Urinary bladder (tissue), 4 donors: ENCODE measurements around the gene ADAMTS17. TPM values are rescaled to one million over a fixed set of nuclear protein-coding genes. Genes with fewer than 3 reads are reported as not detected.

Experiments
- DNase-seq: peaks from one replicate; pipeline ENCODE4 v3.0.0-alpha.2; 2015; ENCODE audit errors: extremely low spot score
- H3K27ac ChIP-seq: one replicate; pipeline ENCODE4 v1.5.1; 2013; ENCODE audit warnings: low read depth, mild to moderate bottlenecking, moderate library complexity
- H3K36me3 ChIP-seq: one replicate; pipeline ENCODE4 v1.6.1; 2013; ENCODE audit warnings: mild to moderate bottlenecking, moderate library complexity; ENCODE audit not compliant: insufficient read depth
- H3K4me1 ChIP-seq: one replicate; pipeline ENCODE4 v1.6.1; 2013; ENCODE audit warnings: mild to moderate bottlenecking, moderate library complexity; ENCODE audit not compliant: insufficient read depth
- H3K4me3 ChIP-seq: one replicate; pipeline ENCODE4 v1.5.1; 2013; ENCODE audit warnings: low read depth, low read length
- WGBS: extraction: QIAGEN DNeasy Blood & Tissue Kit; methylation state at CpG from one replicate; pipeline ENCODE4 v1.1.7; 2013; 5-methylcytosine and 5-hydroxymethylcytosine counted together
- polyA plus RNA-seq: library from polyadenylated mRNA; stranded (reverse); fragments of 200-250 nt; gene quantifications from one replicate; pipeline ENCODE4 v1.2.3, GENCODE V29; 2013
- total RNA-seq: library from RNA; depleted of rRNA; stranded (reverse); fragments of >200 nt; gene quantifications from one replicate; pipeline ENCODE4 v1.2.3, GENCODE V29; 2014
- donor health status: healthy with polysubstance abuse.
- donor health status: healthy.

ADAMTS17 gene
- total and polyA plus RNA-seq, 2 donors, result 2.8 to 10.7 TPM

DNA sequence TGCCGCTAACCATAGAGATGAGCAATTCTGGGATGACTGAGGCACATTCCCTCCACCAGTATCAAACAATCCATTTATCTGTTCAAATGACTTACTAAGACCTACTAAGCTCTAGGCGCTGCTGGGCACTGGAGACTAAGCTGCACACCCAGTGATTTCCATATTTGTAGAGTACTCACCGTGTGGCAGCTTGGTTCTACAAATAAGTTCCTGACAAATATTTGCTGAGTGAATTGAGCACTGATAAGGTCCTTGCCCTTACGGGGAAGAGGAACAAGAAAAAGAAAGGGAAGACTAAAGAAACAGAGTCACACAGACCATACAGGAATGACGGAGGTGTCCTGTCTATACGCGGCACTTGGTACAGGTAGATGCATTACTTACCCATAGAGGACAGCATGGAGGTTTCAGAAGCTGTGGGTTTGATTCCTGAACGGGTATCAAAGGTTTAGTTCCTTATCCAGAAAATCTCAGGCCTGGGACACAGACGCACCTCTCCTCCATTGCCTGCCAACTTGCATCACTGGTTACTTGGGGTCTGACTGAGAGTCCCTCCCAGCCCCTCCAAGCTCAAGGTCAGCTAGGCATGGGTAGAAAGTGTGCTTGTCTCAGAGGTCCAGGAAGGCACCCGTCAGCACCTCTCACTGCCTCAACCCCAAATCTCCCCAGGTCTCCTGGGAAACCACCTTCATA, 310.0 kb downstream of the ADAMTS17 start:
- WGBS, result 86% methylated on average over 10 of the region's 10 CpGs
- no peak overlapping the region for H3K27ac ChIP-seq
- DNase-seq, result no peak

GRCh38 chr15:100030586-100031229, 311.1 kb downstream of the ADAMTS17 start:
- H3K27ac ChIP-seq, result no peak overlapping the region
- H3K4me1 ChIP-seq, result no peaks in the 10 kb centered on the region
- no peak for DNase-seq
- no peaks in the 10 kb centered on the region for H3K36me3 ChIP-seq
- H3K4me3 ChIP-seq, result no peak overlapping the region
- WGBS, result 45% methylated on average over 9 of the region's 9 CpGs

More for the DNA sequence above, 310.0 kb downstream of the ADAMTS17 start:
- Histone ChIP-seq H3K4me3 (no peak overlapping the region), H3K4me1 (no peaks in the 10 kb centered on the region), H3K36me3 (no peaks in the 10 kb centered on the region)

- H3K4me1 ChIP-seq, result no peaks in the 10 kb centered on the region
- WGBS, result 87% methylated on average over 9 of the region's 9 CpGs
- DNase-seq, result no peak
- no peak overlapping the region for H3K27ac ChIP-seq
- no peak overlapping the region for H3K4me3 ChIP-seq
- H3K36me3 ChIP-seq, result no peaks in the 10 kb centered on the region
Measured at GRCh38 chr15:100029868-100030479, 311.8 kb downstream of the ADAMTS17 start.

DNA sequence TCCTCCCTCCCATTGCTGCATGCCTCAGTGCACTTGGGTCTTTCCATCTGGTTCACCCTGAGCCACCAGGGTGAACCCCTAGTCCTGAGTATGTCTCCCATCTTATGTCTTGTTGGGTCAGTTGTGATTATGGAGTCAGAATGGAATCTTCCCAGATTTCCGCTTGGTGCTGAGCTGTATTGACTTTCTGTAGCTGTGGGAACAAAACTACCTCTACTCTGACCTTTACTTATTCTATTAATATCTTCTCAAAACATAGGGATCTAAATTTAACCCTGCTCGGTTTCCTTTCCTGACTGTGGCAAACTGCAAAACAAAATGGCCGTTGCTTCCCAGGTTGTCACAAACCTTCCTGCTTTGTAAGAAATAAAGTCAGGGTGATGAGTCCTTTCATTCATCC, 312.7 kb downstream of the ADAMTS17 start:
- 90% methylated on average over 3 of the region's 3 CpGs for WGBS
- H3K27ac ChIP-seq, result no peak overlapping the region
- H3K36me3 ChIP-seq, result no peaks in the 10 kb centered on the region
- no peaks in the 10 kb centered on the region for H3K4me1 ChIP-seq
- no peak overlapping the region for H3K4me3 ChIP-seq
- no peak for DNase-seq

DNA sequence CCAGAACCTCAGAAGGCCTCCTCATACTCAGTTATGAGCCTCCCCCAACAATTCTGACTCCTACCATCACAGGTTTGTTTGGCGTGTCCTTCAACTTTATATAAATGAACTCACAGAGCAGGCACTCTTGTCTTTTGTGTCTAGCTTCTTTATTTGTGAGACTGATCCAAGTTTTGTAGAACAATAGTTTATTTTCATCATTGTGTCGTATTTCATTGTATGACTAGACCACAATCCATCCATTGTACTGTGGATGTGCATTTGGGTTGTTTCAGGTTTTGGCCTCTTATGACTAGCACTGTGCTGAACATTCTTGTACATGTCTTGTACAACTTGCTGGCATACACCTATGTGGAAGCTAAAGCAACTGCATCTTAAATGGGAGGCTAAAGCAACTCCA, 315.7 kb downstream of the ADAMTS17 start:
- H3K4me3 ChIP-seq, result no peak overlapping the region
- H3K4me1 ChIP-seq, result no peaks in the 10 kb centered on the region
- 93% methylated on average over 2 of the region's 2 CpGs for WGBS
- no peak for DNase-seq
- H3K27ac ChIP-seq, result no peak overlapping the region
- H3K36me3 ChIP-seq, result no peaks in the 10 kb centered on the region

GRCh38 chr15:100022806-100023205, 319.0 kb downstream of the ADAMTS17 start:
- no peak overlapping the region for H3K4me3 ChIP-seq

GRCh38 chr15:100022391-100022790, 319.4 kb downstream of the ADAMTS17 start:
- no peak for DNase-seq
- H3K4me3 ChIP-seq, result no peak overlapping the region
- 42% methylated on average over 5 of the region's 5 CpGs for WGBS
- no peaks in the 10 kb centered on the region for H3K4me1 ChIP-seq
- H3K27ac ChIP-seq, result no peak overlapping the region
- H3K36me3 ChIP-seq, result no peaks in the 10 kb centered on the region

More at GRCh38 chr15:100022806-100023205, 319.0 kb downstream of the ADAMTS17 start:
- WGBS, result 44% methylated on average over 4 of the region's 4 CpGs
- H3K27ac ChIP-seq, result no peak overlapping the region
- H3K36me3 ChIP-seq, result no peaks in the 10 kb centered on the region
- no peaks in the 10 kb centered on the region for H3K4me1 ChIP-seq
- DNase-seq, result no peak

GRCh38 chr15:100021653-100022052, 320.1 kb downstream of the ADAMTS17 start:
- Histone ChIP-seq H3K4me1 (no peaks in the 10 kb centered on the region), H3K36me3 (no peaks in the 10 kb centered on the region), H3K4me3 (no peak overlapping the region), H3K27ac (no peak overlapping the region)
- DNase-seq, result no peak
- 77% methylated on average over 6 of the region's 6 CpGs for WGBS

GRCh38 chr15:100020614-100021013, 321.2 kb downstream of the ADAMTS17 start:
- no peaks in the 10 kb centered on the region for H3K36me3 ChIP-seq
- 97% methylated on average over 6 of the region's 6 CpGs for WGBS
- H3K4me3 ChIP-seq, result no peak overlapping the region
- H3K27ac ChIP-seq, result no peak overlapping the region
- DNase-seq, result no peak
- H3K4me1 ChIP-seq, result no peaks in the 10 kb centered on the region

- WGBS, result 83% methylated on average over 6 of the region's 6 CpGs
- Histone ChIP-seq H3K4me3 (no peak overlapping the region), H3K27ac (no peak overlapping the region), H3K36me3 (no peaks in the 10 kb centered on the region), H3K4me1 (no peaks in the 10 kb centered on the region)
- no peak for DNase-seq
Measured at GRCh38 chr15:100020189-100020588, 321.6 kb downstream of the ADAMTS17 start.

- no peak overlapping the region for H3K4me3 ChIP-seq
- no peaks in the 10 kb centered on the region for H3K36me3 ChIP-seq
- no peak for DNase-seq
- H3K27ac ChIP-seq, result no peak overlapping the region
- H3K4me1 ChIP-seq, result no peaks in the 10 kb centered on the region
- WGBS, result 80% methylated on average over 6 of the region's 6 CpGs
Measured at GRCh38 chr15:100019601-100020000, 322.2 kb downstream of the ADAMTS17 start.

DNA sequence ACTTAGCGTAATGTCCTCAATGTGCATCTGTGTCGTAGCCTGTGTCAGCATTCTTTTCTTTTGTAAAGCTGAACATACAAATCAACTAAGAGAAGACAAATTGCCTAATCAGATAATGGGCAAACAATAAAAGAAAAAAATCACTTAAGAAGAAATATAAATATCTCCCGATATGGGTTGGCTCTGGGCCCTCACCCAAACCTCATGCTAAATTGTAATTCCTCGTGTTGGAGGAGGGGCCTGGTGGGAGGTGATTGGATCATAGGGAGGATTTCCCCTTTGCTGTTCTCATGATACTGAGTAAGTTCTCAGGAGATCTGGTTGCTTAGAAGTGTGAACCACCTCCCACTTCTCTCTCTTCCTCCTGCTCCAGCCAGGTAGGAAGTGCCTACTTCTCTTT, 323.6 kb downstream of the ADAMTS17 start:
- H3K4me3 ChIP-seq, result no peak overlapping the region
- H3K27ac ChIP-seq, result no peak overlapping the region
- no peak for DNase-seq
- 58% methylated on average over 4 of the region's 4 CpGs for WGBS
- no peaks in the 10 kb centered on the region for H3K36me3 ChIP-seq
- no peaks in the 10 kb centered on the region for H3K4me1 ChIP-seq

DNA sequence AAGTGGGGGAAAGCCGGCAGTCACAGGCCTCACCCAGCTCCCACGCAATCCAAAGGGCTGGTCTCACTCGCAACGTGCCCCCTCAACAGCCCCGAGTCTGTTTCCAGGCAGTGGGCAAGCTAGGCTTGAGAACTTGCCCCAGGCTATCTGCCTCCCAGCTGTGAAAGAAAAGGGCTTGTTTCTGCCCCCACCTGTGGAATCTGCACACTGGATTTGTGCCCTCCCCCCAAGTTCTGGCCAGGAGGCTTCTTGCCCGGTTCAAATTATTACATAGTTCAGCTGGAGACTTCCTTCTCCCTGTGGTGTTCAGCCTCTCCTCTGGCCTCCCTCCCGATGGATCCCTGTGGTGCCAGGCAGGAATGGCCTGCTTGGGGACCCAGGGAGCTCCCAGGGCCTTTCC, 324.6 kb downstream of the ADAMTS17 start:
- DNase-seq, result no peak
- no peaks in the 10 kb centered on the region for H3K4me1 ChIP-seq
- H3K36me3 ChIP-seq, result no peaks in the 10 kb centered on the region
- no peak overlapping the region for H3K4me3 ChIP-seq
- 83% methylated on average over 7 of the region's 7 CpGs for WGBS
- H3K27ac ChIP-seq, result no peak overlapping the region

GRCh38 chr15:100016632-100017031, 325.1 kb downstream of the ADAMTS17 start:
- Histone ChIP-seq H3K4me3 (no peak overlapping the region), H3K36me3 (no peaks in the 10 kb centered on the region), H3K4me1 (no peaks in the 10 kb centered on the region), H3K27ac (no peak overlapping the region)
- 91% methylated on average over 3 of the region's 3 CpGs for WGBS
- no peak for DNase-seq
